Loucy (cell line): ENCODE results near the gene MSL1.
A peak's percentile ranks its signal among the peaks of the same experiment; 100 is the strongest.

Experiments
- H2AFZ ChIP-seq: fragments of 200-600 bp; sonication (generic); 2 replicates; pipeline ENCODE4 v1.6.0; 2016; ENCODE audit warnings: antibody characterized with exemption, mild to moderate bottlenecking, low read length, moderate library complexity
- H3F3A ChIP-seq: fragments of 200-600 bp; 2 replicates; pipeline ENCODE4 v1.6.0; 2016; ENCODE audit warnings: antibody characterized with exemption, low read depth, mild to moderate bottlenecking
- H3K27me3 ChIP-seq: fragments of 200-600 bp; sonication (generic); 2 replicates; pipeline ENCODE4 v1.6.1; 2014; ENCODE audit warnings: low read length, mild to moderate bottlenecking; ENCODE audit not compliant: insufficient read depth, poor library complexity, severe bottlenecking
- H3K36me3 ChIP-seq: fragments of 200-600 bp; sonication (generic); 2 replicates; pipeline ENCODE4 v1.6.1; 2016; ENCODE audit warnings: low read length; ENCODE audit not compliant: insufficient read depth
- H3K4me1 ChIP-seq: fragments of 200-600 bp; sonication (generic); 2 replicates; pipeline ENCODE4 v1.5.1; 2014; ENCODE audit warnings: low read length, mild to moderate bottlenecking; ENCODE audit not compliant: insufficient read depth, poor library complexity, severe bottlenecking
- H3K4me2 ChIP-seq: fragments of 200-600 bp; sonication (generic); 2 replicates; pipeline ENCODE4 v1.6.0; 2014; ENCODE audit warnings: antibody characterized with exemption, low read length, low read depth, mild to moderate bottlenecking; ENCODE audit not compliant: poor library complexity, severe bottlenecking
- H3K4me3 ChIP-seq: fragments of 200-600 bp; sonication (generic); 2 replicates; pipeline ENCODE4 v1.5.1; 2014; ENCODE audit warnings: low read length, mild to moderate bottlenecking, mixed read lengths; ENCODE audit not compliant: poor library complexity, severe bottlenecking
- H3K79me2 ChIP-seq: fragments of 200-600 bp; sonication (generic); 2 replicates; pipeline ENCODE4 v1.6.1; 2014; ENCODE audit warnings: low read length; ENCODE audit not compliant: insufficient read depth
- H3K9ac ChIP-seq: fragments of 200-600 bp; sonication (generic); 2 replicates; pipeline ENCODE4 v1.6.0; 2014; ENCODE audit warnings: mild to moderate bottlenecking, low read depth, low read length, moderate library complexity; ENCODE audit not compliant: poor library complexity, severe bottlenecking
- H3K9me2 ChIP-seq: fragments of 200-600 bp; sonication (generic); replicated peaks from 2 replicates; pipeline ENCODE4 v1.6.1; 2016; ENCODE audit warnings: low read depth, low read length, mixed read lengths
- H3K9me3 ChIP-seq: fragments of 200-600 bp; sonication (generic); 2 replicates; pipeline ENCODE4 v1.6.1; 2014; ENCODE audit warnings: mild to moderate bottlenecking, antibody characterized with exemption, low read length, low read depth; ENCODE audit not compliant: insufficient read depth
- H4K20me1 ChIP-seq: fragments of 200-600 bp; sonication (generic); 2 replicates; pipeline ENCODE4 v1.6.0; 2014; ENCODE audit warnings: antibody characterized with exemption, low read length, mild to moderate bottlenecking; ENCODE audit not compliant: insufficient read depth, poor library complexity, severe bottlenecking
- EZH2phosphoT487 ChIP-seq: fragments of 200-600 bp; IDR thresholded peaks from 2 replicates; pipeline ENCODE4 v1.6.1; 2018; ENCODE audit warnings: antibody characterized with exemption, mild to moderate bottlenecking, moderate library complexity, borderline replicate concordance
- TF ChIP-seq, protein P1 (sequence below): fragments of 200-600 bp; sonication (generic); conservative IDR thresholded peaks from 2 replicates; pipeline ENCODE4 v1.5.1; 2014; ENCODE audit warnings: mild to moderate bottlenecking, antibody characterized with exemption, low read length

Gene MSL1

GRCh38 chr17:40159456-40159855, 37.7 kb downstream of the MSL1 start:
- H3K79me2 ChIP-seq: peaks cover 58% of the 10 kb centered on the region

DNA sequence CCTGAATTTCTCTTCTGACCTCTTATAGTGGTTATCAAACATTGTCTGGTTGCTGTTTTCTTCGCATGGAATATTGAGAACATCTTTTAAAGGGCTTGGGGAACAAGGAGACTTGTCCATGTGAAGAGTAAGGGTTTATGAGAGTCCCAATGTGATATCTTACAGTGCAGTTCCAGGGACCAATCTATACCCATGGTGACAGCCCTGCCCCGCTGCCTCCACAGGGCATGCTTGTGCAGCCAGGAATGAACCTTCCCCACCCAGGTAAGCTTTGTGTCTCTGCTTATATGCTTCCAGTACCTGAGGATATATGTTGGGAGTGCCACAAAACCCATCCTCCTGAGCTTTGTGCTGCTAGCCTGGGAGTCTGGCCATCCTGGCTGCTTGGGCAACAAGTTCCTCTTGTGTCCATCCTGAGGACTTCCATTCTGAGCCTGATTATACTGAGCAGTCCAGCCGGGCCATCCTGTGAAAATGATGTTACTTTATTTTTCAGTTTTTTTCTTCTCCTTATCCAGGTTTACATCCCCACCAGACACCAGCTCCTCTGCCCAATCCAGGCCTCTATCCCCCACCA, 46.0 kb downstream of the MSL1 start:
- Histone ChIP-seq H3K9ac (no peak overlapping the region), H3K79me2 (peaks cover 10% of the 10 kb centered on the region; the same call in 1 of the 2 replicates), H3K4me3 (no peak overlapping the region), H3K4me1 (no peaks in the 10 kb centered on the region), H3F3A (no peaks in the 10 kb centered on the region), H2AFZ (no peak overlapping the region), H3K9me3 (no peaks in the 10 kb centered on the region), H3K9me2 (no peaks in the 10 kb centered on the region), H4K20me1 (no peaks in the 10 kb centered on the region), H3K36me3 (peaks cover 89% of the 10 kb centered on the region), H3K4me2 (no peak overlapping the region), H3K27me3 (no peaks in the 10 kb centered on the region)
- no peak for TF ChIP-seq EZH2phosphoT487
- TF ChIP-seq, protein P1, sequence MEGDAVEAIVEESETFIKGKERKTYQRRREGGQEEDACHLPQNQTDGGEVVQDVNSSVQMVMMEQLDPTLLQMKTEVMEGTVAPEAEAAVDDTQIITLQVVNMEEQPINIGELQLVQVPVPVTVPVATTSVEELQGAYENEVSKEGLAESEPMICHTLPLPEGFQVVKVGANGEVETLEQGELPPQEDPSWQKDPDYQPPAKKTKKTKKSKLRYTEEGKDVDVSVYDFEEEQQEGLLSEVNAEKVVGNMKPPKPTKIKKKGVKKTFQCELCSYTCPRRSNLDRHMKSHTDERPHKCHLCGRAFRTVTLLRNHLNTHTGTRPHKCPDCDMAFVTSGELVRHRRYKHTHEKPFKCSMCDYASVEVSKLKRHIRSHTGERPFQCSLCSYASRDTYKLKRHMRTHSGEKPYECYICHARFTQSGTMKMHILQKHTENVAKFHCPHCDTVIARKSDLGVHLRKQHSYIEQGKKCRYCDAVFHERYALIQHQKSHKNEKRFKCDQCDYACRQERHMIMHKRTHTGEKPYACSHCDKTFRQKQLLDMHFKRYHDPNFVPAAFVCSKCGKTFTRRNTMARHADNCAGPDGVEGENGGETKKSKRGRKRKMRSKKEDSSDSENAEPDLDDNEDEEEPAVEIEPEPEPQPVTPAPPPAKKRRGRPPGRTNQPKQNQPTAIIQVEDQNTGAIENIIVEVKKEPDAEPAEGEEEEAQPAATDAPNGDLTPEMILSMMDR: no peak

More at GRCh38 chr17:40159456-40159855, 37.7 kb downstream of the MSL1 start:
- TF ChIP-seq, protein P1: no peak
- TF ChIP-seq EZH2phosphoT487: no peak
- H3K9me3 ChIP-seq: no peaks in the 10 kb centered on the region
- H3K9ac ChIP-seq: no peak overlapping the region
- no peak overlapping the region for H3K4me2 ChIP-seq
- H3K4me1 ChIP-seq: peaks cover 11% of the 10 kb centered on the region
- H3K27me3 ChIP-seq: no peaks in the 10 kb centered on the region
- peaks cover 50% of the 10 kb centered on the region for H3K36me3 ChIP-seq
- no peaks in the 10 kb centered on the region for H3K9me2 ChIP-seq
- peaks cover 6% of the 10 kb centered on the region for H4K20me1 ChIP-seq
- H2AFZ ChIP-seq: no peak overlapping the region
- no peaks in the 10 kb centered on the region for H3F3A ChIP-seq
- H3K4me3 ChIP-seq: no peak overlapping the region

DNA sequence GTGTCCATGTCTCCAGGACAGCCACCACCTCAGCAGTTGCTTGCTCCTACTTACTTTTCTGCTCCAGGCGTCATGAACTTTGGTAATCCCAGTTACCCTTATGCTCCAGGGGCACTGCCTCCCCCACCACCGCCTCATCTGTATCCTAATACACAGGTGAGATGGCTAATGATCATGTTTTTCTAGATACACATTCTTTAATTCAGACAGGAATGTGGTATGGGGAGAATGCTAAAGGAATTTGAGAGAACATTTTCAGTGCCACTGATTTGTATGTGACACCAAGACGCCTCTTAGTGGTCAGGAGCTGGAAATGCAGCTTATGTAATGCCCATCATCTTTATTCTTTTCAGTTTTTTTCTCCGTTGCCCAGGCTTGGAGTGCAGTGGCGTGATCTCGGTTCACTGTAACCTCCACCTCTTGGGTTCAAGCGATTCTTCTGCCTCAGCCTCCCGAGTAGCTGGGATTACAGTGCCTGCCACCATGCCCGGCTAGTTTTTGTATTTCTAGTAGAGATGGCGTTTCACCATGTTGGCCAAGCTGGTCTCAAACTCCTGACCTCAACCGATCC, 46.6 kb downstream of the MSL1 start:
- H3K9me2 ChIP-seq: no peaks in the 10 kb centered on the region
- no peaks in the 10 kb centered on the region for H3K27me3 ChIP-seq
- no peak overlapping the region for H3K4me2 ChIP-seq
- no peaks in the 10 kb centered on the region for H3F3A ChIP-seq
- H3K9ac ChIP-seq: no peak overlapping the region
- H3K4me3 ChIP-seq: no peak overlapping the region
- no peaks in the 10 kb centered on the region for H4K20me1 ChIP-seq
- TF ChIP-seq, protein P1: peak; percentile 77
- TF ChIP-seq EZH2phosphoT487: no peak
- no peaks in the 10 kb centered on the region for H3K9me3 ChIP-seq
- H3K4me1 ChIP-seq: no peaks in the 10 kb centered on the region
- H3K79me2 ChIP-seq: peaks cover 10% of the 10 kb centered on the region; the same call in 1 of the 2 replicates
- no peak overlapping the region for H2AFZ ChIP-seq
- H3K36me3 ChIP-seq: peaks cover 88% of the 10 kb centered on the region
